HT-29 (cell line): ENCODE measurements around the gene NEDD4L. TPM values are rescaled to one million over a fixed set of nuclear protein-coding genes. Genes with fewer than 3 reads are reported as not detected.
"Not testable (repeated sequence)": the region's sequence is repeated elsewhere in the genome, so short reads cannot be mapped to it uniquely, and the experiment has no call there.

Experiments used
- DNase-seq: peaks from one replicate; pipeline ENCODE4 v3.0.0-alpha.2; 2015; ENCODE audit warnings: low spot score
- total RNA-seq: library from RNA; depleted of rRNA; stranded (reverse); fragments of >200 nt; shearing (Covaris generic); gene quantifications from 2 replicates; pipeline ENCODE4 v1.2.3, GENCODE V29; 2014

Gene NEDD4L
- total RNA-seq, 1 experiment from 2014 or later, result 83.9 TPM

DNA sequence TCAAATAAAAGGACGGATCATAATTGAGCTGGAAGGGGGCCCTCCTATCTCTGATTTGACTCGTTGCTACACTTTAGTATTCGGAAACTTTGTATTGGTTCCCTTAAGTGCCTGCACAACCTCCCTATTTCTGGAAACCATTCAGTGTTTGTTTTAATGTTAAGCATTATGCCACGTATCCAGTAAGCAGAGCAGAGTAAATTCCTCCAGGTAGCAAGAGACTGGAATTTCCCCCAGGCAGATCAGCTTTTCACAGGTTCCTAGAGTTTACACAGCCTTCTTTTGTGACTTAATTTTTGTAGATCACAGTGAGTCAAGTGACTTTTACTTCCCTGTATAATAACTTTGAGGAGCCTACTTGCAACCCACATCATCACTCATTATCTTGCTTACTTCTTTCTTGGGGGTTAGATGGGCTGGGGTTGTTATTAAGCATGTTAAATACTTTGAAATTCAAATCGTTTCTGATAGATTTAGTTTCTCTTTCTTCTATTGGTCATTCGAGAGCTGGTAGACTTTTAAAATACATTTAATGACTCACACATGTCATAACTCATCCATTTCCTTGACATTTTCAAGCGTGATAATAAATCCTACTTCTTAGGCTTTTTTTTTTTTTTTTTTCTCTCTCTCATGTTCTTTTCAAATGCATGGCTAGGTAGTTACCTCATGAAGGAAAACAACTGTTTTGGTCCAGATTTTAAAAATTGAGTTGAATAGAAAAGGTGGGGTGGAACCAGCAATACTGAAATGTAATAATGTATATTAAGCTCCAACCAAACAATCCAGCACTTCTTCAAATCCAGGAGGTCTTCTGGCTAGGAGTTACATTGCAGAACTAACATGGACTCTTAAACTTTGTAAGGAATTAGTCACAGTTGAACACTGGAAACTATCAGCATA lies 219.3 kb downstream of the NEDD4L start:
- DNase-seq, result peak; percentile 54

- DNase-seq, result no peak
Observed at GRCh38 chr18:58264075-58264474, 220.0 kb downstream of the NEDD4L start.

DNA sequence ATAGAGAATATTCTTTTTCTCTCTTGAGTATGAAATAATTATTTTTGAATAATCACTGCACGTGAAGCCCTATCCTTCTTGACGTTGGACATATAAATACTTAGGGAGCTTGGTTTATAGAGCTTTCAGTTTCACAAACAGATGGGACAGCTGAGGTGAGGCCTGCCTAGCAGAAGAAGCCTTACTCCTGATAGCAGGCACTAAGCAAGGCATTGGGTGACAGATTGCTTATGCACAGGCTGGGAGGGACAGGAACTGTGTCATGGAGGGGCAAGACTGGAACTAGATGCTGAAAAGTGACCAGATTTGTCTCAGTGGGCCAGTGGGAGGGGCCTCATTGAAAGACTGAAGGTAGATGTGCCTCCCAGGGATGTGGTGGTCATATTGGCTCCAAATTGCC lies 220.8 kb downstream of the NEDD4L start:
- DNase-seq, result no peak

DNA sequence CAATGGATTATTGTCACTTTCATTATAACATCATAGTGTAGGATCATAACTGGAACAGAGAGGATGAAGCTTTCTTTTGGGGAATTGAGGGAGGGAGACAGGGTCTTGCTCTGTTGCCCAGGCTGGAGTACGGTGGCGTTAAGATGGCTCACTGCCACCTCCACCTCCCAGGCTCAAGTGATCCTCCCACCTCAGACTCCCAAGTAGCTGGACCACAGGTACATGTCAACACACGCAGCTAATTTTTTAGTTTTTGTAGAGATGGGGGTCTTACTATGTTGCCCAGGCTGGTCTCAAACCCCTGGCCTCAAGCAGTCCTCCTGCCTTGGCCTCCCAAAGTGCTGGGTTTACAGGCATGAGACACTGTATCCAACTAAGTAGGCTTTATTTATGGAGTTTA lies 221.5 kb downstream of the NEDD4L start:
- not testable (repeated sequence) for DNase-seq

DNA sequence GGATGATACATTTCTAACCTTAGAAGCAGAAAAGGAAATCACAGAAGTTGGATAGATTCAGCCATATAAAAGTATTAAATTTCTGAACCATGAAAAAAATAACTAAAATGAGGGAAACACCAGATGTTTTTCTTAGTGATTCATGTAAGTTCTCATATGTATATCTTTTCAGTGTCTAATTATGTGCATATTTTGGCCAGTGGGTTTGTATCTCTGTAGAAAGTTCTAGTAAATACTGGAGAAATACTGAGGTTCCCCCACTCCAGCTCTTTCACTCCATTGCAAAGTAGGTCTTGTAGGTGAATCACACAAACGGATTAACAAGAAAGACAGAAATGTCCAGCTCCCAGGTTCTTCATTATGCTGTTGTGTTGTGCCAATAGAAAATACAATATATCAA lies 222.3 kb downstream of the NEDD4L start:
- no peak for DNase-seq

GRCh38 chr18:58267493-58267892 lies 223.5 kb downstream of the NEDD4L start:
- no peak for DNase-seq

GRCh38 chr18:58268849-58269248 lies 224.8 kb downstream of the NEDD4L start:
- peak; percentile 57 for DNase-seq

GRCh38 chr18:58269931-58270330 lies 225.9 kb downstream of the NEDD4L start:
- peak; percentile 84 for DNase-seq

GRCh38 chr18:58270396-58270795 lies 226.4 kb downstream of the NEDD4L start:
- DNase-seq, result no peak

GRCh38 chr18:58271770-58272169 lies 227.7 kb downstream of the NEDD4L start:
- DNase-seq, result no peak

GRCh38 chr18:58272209-58272608 lies 228.2 kb downstream of the NEDD4L start:
- DNase-seq, result no peak

GRCh38 chr18:58272779-58273435 lies 228.9 kb downstream of the NEDD4L start:
- no peak for DNase-seq

GRCh38 chr18:58275176-58275575 lies 231.2 kb downstream of the NEDD4L start:
- no peak for DNase-seq

DNA sequence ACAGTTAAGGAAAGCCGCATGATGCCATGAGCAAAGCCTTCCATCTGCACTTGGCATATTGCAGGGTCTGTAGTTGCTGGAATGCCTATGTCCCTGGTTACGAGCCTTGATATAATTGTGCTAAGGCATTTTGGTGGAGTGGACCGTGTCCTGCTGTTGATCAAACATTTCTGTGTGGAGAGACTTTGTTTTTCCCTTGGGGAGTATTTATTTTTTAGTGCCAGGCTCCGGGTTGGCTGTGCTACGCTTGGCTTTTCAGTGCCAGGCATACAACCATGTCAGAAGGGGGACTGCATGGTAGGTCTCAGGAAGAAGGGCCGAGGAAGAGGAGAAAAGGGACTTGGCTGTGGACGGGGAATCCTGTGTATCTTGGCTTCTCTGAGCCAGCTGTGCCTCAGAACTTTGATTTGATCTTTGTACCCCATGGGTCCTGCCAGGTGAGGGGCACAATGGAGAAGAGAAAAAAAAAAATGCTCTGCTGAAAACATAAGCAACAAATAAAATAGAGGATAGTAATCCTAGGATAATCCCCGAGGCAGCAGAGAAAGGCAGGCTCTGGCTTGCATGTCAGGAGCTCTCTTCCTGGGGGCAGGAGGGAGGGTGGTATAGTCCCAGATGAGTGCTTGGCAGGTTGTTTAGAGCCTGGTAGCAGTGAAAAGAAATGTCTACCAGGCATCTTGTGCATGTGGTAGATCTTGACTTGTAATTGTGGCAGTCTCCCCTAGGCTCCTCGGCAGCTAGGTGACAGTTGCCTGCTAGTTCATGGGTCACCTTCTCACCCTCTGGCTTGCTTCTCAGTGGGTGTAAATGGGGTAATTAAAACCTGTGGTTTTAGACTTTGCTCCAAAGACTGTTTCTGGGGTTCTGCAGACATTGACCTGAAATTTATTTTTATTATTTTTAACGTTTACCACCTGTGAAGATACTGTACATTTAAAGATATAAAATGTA lies 233.0 kb downstream of the NEDD4L start:
- DNase-seq, result no peak

GRCh38 chr18:58279504-58280175 lies 235.6 kb downstream of the NEDD4L start:
- no peak for DNase-seq

DNA sequence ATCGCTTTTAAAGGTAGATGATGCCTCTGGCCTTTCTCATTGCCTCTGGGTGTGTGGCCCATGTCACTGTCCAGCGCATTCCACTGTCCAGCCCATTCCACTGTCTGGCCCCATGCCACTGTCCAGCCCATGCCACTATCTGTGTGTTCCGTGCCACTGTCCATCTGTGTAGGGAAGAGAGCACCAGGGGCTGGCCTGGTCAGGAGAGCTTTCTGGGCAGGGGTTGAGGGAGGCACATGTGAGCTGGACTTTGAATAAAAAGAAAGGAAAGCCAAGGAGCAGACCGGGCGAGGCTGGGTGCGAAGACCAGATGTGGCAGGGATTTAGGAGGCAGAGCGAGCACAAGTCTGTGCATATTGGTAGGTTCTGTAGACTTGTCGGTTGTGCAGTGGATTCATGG lies 236.2 kb downstream of the NEDD4L start:
- no peak for DNase-seq

DNA sequence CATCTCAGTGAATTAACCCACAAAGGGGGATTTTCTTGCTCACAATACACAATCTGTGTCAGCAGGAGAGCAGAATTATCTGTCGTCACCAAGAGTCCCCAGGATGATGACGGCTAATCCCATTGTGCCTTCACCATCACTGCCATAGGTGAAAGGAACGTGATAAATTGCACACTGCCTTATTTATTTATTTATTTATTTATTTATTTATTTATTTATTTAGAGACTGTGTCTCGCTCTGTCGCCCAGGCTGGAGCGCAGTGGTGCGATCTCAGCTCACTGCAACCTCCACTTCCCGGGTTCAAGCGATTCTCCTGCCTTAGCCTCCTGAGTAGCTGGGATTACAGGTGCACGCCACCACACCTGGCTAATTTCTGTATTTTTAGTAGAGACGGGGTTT lies 238.8 kb downstream of the NEDD4L start:
- DNase-seq, result not testable (repeated sequence)

DNA sequence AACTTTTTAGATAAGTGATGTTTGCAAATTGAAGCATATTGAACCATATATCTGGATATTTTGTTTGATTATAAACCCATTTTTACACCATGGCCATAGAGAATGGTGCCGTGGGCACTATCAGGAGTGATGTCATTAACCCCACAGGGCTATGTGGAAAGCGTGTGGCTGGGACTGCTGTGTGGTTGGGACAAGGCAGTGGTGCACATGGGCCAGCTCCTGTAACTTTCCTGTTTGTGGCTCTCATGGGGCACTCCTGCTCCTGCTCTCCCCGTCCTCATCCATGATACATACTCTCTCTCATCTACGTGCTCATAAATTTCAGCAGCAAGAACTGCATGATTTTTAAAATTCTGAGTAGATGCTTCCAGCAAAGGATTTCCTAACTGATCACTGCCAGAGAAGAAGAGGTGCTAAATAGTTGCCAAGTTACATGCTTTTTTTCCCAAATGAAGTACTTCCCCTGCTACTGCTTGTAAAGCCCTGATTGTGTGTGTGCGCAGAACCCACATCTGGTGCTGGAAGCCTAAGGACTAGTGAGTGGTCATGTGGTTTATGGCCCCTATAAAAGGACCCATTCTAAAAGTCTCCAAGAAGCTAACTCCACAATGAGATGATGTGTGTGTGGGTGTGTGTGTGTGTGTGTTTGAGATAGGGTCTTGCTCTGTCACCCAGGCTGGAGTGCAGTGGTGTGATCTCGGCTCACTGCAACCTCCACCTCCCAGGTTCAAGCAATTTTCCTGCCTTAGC lies 240.8 kb downstream of the NEDD4L start:
- DNase-seq, result peak; percentile 28

GRCh38 chr18:58285449-58286130 lies 241.6 kb downstream of the NEDD4L start:
- peak; percentile 25 for DNase-seq
